Measurements from ENCODE around the gene KRT78.

GRCh38 chr12:52832451-52832850, 16.3 kb downstream of the KRT78 start:
- no peak for TF ChIP-seq FOXK2 (IDR thresholded peaks at IDR 0.05)
- no peak for TF ChIP-seq FOXM1 (IDR thresholded peaks at IDR 0.05; ENCODE audit: borderline replicate concordance)
- no peak for TF ChIP-seq ARNT (IDR thresholded peaks at IDR 0.05)
- TF ChIP-seq SP1 (IDR thresholded peaks at IDR 0.05): no peak
- no peak for TF ChIP-seq SUZ12 (IDR thresholded peaks at IDR 0.05)
- no peak for TF ChIP-seq HDGF (IDR thresholded peaks at IDR 0.05; ENCODE audit: borderline replicate concordance)
